Stimulated activated CD8-positive, alpha-beta memory T cell treated with anti-CD3 and anti-CD28 coated beads, Interleukin-4, amount 100 ng/mL, for 1 hour (primary cell): ENCODE measurements around the gene FBXO8.

ENCODE experiments used
- DNase-seq, 2 donors: peaks; one replicate each; pipeline ENCODE4 v3.0.0-alpha.2; 2020; ENCODE audit warnings: low read depth in 2 of 2, low spot score in 1 of 2

Gene FBXO8

DNA sequence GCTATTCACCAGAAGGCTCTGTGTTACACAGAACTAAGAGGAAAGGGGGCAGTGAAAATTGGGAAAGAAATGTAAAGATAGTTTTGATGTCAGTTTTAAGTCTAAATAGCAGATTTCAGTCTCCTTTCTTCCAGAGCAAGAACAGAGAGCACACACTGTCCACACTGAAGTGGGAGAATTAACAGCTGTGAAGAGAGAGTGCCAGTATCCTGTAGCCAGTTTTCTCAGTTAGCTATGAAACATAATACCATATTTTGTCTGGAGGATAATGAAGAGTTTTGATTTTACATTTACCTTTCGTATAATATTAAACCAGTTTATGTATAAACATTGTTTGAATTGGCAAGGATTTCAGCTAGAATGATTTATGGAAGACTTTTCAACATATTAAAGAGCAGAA lies 35.1 kb downstream of the FBXO8 start:
- no peak for DNase-seq

GRCh38 chr4:174245714-174246113 lies 37.8 kb downstream of the FBXO8 start:
- no peak for DNase-seq

DNA sequence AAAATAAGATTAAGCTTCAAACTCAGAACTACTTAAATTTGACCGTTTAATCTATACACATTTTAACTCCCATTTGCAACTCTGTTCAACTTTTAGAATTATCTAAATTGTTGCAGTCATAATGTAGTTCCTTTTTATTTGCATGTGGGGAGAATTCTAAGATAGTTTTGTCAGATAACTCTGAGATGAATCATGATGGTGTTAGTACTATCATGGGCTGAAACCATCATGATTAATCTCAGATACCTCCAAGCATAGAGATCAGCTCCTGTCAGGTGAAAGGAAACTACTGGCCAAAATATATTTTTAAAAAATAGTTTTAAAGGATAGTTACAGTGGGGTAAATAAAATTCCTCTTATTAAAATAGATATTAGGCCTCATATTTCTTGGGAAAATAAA lies 39.0 kb downstream of the FBXO8 start:
- no peak for DNase-seq

DNA sequence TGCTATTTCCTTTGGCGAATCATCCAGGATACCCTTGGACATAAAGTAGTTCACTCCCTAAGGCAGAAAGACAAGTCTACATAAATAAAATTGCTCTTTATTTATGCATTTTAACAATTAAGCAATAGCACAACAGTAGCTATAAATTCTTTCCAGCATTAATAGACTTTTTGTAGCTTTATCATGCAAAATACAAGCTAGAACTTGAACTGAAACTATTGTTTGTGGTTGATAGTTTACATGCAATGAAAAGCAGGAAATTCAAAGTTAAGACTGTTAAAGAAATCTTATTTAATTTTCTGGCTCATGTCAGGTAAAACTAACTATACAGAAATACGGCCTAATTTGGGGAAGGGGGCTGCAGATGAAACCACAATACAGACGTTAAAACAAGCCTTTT lies 42.3 kb downstream of the FBXO8 start:
- DNase-seq: no peak

GRCh38 chr4:174236359-174236758 lies 47.1 kb downstream of the FBXO8 start:
- DNase-seq: no peak

GRCh38 chr4:174230680-174231079 lies 52.8 kb downstream of the FBXO8 start:
- DNase-seq: no peak

DNA sequence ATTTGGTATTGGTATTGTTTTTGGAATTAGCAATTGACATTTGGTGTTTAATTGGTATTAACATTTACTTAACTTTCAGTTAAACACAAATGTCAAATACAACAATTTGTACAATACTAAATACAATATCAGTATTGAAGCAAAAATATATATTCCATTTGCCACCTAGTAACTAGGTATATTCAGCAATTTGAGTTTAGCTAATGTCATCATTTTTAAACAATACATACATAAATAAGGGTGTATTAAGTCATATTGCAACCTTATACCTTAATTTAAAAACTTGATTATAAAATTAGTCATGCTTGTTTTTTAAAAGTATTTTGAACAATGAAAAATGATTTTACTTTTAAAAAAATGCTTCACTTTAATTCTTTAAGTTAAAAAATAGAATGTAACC lies 53.3 kb downstream of the FBXO8 start:
- no peak for DNase-seq

GRCh38 chr4:174228988-174229387 lies 54.5 kb downstream of the FBXO8 start:
- DNase-seq: no peak

DNA sequence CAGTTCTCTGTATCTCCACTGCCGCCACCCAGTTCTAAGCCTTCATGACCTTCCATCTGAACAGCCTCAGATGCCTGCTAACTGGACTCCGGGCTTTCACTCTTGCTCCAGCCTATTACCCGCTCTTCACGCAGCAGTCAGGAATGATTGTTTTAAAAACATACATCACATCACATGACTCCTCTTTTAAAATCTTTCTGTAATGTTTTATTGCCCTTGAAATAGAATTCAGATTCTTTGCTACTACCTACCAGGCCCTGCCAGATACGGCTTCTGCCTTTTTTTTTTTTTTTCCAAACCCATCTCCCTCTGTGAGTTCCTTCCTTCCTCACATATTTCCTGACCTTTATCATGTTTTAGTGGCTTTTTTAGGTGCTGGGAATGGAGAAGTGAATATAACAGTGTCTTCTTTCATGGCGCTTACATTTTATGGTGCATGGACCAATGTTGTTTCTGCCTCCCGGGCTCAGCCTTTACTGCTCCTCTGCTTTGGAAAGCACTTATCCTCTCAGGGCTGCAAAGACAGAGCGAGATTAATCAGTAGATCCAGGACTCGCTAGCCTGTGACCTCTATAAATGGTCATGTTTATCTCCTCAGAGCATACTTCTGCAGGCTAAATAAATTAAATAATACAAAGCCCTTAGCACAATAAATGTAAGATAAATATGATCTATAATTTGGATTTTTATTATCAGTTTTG lies 58.0 kb downstream of the FBXO8 start:
- DNase-seq: no peak

GRCh38 chr4:174224550-174224949 lies 58.9 kb downstream of the FBXO8 start:
- DNase-seq: no peak

DNA sequence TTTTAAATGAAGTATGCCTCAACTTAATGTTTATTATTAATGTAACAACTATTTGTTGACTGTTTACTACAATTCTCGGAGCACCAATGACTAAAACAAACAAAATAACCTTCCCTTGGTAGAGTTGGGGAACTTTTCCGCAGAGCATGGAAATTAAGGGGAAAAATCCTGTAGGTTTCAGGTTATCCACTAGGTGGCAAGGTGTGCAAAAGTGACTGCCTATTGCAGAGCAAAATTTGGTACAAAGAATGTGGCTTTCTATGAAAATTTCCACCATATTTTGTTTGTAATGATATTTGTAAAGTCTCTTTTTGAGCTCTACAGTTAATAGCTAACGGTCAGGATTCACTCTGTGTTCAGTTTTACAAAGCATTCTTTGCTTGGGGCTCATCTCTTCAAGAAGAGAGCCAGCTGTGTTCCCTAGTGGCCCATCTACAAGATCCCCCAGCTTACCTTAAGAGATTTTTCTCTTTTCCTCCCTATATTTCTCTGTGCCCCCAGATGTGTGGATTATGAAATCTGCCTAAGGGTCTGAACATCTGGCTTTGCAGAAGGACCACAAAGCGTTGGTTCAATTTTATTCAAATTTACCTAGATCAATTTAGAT lies 61.1 kb downstream of the FBXO8 start:
- DNase-seq: no peak

- no peak for DNase-seq
These were observed 65.2 kb downstream of the FBXO8 start for GRCh38 chr4:174218127-174218790.

DNA sequence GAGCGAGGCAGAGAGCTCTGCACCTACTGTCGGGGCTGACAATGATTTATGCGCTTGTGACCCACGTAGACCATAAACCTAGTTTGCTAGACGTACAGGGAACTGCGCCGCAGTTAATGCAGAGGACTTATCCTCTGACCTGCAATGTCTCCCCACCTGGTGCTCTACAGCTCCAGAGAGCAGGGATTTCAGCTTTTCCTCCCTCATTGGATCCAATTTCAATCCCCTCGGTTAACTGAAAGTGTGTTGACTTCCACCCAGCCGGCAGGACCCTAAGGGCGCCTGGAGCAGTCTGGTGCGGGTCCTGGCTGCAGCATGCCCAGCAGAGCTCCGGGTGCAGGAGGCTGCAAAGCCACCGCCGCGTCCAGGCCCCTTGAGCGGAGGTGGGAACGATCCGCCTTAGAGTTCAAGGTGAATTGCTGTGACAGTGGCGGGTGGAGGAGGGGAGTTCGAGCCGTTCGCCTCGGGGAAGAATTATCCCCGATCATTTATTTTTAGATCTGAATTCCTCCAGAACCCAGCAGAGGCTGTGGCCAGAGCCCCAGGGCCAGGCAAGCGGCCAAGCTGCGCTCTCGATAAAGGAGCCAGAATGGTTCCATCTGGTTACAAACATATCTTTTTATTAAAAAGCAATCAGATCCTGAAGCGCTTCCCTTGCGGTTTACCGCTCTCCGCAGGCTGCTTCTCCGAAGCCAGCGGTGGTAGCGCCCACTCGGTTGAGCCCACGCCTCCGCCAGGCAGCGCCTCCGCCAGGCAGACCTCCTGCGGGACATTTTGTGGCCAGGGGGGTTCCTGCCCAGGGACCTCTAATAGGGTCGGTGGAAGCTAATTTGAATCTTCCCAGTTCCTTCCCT lies 66.0 kb downstream of the FBXO8 start:
- no peak for DNase-seq

DNA sequence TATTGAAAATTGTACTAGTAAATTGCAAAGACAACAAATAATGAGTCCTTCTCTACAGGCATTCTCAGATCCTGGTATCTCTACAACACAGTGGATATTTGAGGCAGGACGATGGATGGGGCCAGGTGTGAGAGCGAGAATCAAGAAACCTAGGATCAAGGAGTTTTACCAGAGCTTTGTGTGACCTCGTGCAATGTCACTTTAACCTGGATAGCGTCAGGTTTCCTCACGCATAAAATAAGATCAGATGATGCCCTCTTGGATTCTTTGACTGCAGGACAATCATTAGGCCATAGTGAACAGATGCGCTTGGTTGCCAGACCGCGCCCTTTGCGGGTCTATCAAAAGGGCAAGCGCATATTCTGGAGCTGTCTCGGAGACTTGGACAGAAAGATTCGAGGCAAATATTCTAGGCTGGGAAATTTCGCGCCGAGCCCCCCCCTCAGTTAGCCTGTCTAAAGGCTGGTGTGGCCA lies 66.6 kb downstream of the FBXO8 start:
- no peak for DNase-seq

GRCh38 chr4:174215961-174216680 lies 67.3 kb downstream of the FBXO8 start:
- DNase-seq: no peak

DNA sequence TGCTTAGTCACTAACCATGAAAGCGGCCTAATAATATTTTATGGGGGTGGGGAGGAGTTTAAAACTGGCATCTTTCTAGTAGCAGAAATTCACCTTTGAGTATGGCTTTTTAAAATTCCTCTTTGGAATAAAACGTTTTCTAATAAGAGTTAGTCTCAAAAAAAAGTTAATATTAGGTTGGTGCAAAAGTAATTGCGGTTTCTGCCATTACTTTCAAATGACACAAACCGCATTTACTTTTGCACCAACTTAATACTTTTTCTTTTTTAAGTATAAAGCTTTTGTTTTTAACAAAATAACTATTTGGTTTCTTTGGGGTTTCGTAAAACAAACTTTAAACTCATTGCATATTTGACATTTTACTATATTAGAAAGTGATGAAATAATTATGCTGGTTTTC lies 68.4 kb downstream of the FBXO8 start:
- no peak for DNase-seq

DNA sequence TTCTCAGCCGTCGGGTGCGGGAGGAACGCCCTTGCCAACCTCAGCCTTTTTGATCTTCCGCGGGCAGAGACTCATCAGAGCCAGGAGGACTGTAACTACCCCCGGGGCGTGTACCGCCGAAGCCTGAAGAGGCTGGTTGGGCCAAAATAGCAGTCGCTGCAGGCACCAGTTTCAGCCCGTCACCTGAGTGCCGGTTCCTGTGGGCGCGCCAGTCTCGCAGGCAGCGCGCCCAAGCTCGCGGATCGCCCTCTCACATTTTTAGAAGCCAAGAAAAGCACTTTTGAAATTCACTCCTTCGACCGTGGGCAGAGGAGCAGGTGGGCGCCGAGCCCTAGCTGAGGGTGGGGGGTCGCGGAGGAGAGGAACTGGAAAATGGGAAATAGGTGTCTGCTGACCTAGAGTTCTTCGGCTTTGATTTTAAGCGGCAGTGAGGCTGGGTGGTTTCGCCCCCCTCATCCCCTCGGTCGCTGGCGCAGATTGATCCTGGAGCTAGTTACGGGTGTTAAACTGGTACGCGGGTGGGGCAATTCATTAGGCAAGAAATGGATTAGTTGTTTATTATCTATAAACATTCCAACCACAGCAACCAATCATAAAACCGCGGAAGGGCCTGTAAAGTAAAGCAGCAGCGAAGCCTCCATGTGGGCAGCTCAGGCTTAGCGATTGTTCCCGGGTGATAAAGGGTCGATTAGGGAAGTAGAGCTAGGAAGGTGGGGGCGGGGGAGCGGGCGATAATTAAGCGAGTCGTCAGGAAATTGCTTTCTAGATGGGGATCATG lies 69.2 kb downstream of the FBXO8 start:
- DNase-seq: no peak

DNA sequence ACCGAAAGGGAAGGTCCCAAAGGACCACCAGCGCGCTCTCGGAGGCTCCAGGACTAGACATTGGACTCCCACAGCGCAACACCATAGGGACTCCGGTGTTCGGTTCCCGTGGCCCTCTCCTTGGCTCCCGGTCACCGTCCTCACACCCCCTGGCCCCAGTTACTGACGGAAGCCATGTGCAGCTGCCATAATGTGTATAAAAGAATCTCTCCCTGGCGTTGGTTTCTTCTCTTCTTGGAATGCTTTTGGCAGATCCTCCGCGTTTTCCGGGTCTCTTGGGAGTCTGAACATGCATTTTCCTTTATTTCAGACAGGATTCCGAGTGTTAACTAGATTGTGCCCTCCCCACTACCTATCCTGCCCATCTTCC lies 69.8 kb downstream of the FBXO8 start:
- DNase-seq: no peak

- no peak for DNase-seq
These were observed 71.4 kb downstream of the FBXO8 start for GRCh38 chr4:174212061-174212460.

DNA sequence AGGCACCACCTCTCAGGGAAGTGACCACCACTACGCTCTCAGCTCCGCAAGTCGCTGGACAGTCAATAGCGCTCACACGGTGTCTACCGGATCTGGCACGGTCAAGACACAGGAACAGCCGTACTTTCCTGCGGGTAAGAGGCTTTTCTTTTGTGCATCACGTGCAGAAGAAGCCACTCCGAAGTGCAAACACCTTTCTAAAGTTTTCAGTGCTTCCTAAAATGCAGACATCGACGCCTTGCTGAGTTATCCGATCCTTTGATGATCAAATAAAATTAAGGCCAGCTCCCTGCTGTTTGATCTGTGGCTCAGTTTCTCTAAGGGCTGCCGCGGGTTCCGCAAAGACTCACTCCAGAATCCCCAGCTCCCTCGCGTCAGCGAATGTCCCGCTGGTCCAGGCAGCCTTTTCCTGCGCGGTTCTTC lies 71.8 kb downstream of the FBXO8 start:
- DNase-seq: no peak
